H1 (cell line): Measurements from ENCODE around the gene DHRS2.

Experiments
- BACH1 ChIP-seq: IDR thresholded peaks from 2 replicates; pipeline ENCODE4 v1.6.1; 2012; ENCODE audit warnings: low read length, improper control_type of control experiment
- CEBPB ChIP-seq: IDR thresholded peaks from 2 replicates; pipeline ENCODE4 v1.6.1; 2012; ENCODE audit warnings: low read depth, low read length
- CREB1 ChIP-seq: IDR thresholded peaks from 2 replicates; pipeline ENCODE4 v1.6.1; 2012; ENCODE audit warnings: inconsistent platforms
- EZH2 ChIP-seq: fragments of 200-600 bp; sonication (generic); IDR thresholded peaks from 2 replicates; pipeline ENCODE4 v1.7.1; 2012; ENCODE audit warnings: low read depth, mild to moderate bottlenecking, moderate library complexity, low read length, inconsistent platforms; ENCODE audit not compliant: severe bottlenecking
- FOSL1 ChIP-seq: IDR thresholded peaks from 2 replicates; pipeline ENCODE4 v1.6.1; 2011; ENCODE audit warnings: mild to moderate bottlenecking, low read depth, low read length, moderate library complexity; ENCODE audit not compliant: insufficient read depth
- GABPA ChIP-seq: IDR thresholded peaks from 2 replicates; pipeline ENCODE4 v1.6.1; 2011; ENCODE audit warnings: mild to moderate bottlenecking, low read length, moderate library complexity, borderline replicate concordance; ENCODE audit not compliant: insufficient read depth
- JUND ChIP-seq: IDR thresholded peaks from 2 replicates; pipeline ENCODE4 v1.6.1; 2011; ENCODE audit warnings: mild to moderate bottlenecking, improper control_type of control experiment, low read length
- RAD21 ChIP-seq, 2 experiments: IDR thresholded peaks in 1 of 2; conservative IDR thresholded peaks in 1 of 2; 2 replicates each; pipeline ENCODE4 v1.6.1; 2011; ENCODE audit warnings: low read depth in 2 of 2, low read length in 2 of 2, improper control_type of control experiment in 1 of 2, inconsistent platforms in 1 of 2, mild to moderate bottlenecking in 1 of 2, moderate library complexity in 1 of 2
- RNF2 ChIP-seq: fragments of 200-900, 300-1000 bp; sonication (generic); IDR thresholded peaks from 2 replicates; pipeline ENCODE4 v1.7.1; 2016; ENCODE audit warnings: borderline replicate concordance, low read depth, mild to moderate bottlenecking, antibody characterized with exemption, low read length; ENCODE audit not compliant: poor library complexity, severe bottlenecking; ENCODE audit errors: missing control alignments
- TAF1 ChIP-seq: IDR thresholded peaks from 2 replicates; pipeline ENCODE4 v1.6.1; 2011; ENCODE audit warnings: mild to moderate bottlenecking, low read depth, low read length
- ZNF274 ChIP-seq: IDR thresholded peaks from 2 replicates; pipeline ENCODE4 v1.7.0; 2012; ENCODE audit warnings: low read length, borderline replicate concordance; ENCODE audit errors: extremely low read depth
- TF ChIP-seq, protein P1 (sequence below), 3 experiments: IDR thresholded peaks; 1 replicate in 2 of 3; 2 replicates in 1 of 3; pipeline versions ENCODE4 v1.5.1 to v1.6.1; 2011; ENCODE audit warnings: low read length in 3 of 3, mild to moderate bottlenecking in 3 of 3, inconsistent platforms in 2 of 3, low read depth in 1 of 3, moderate library complexity in 1 of 3; ENCODE audit not compliant: insufficient read depth in 1 of 3; ENCODE audit errors: control extremely low read depth in 1 of 3

DNA sequence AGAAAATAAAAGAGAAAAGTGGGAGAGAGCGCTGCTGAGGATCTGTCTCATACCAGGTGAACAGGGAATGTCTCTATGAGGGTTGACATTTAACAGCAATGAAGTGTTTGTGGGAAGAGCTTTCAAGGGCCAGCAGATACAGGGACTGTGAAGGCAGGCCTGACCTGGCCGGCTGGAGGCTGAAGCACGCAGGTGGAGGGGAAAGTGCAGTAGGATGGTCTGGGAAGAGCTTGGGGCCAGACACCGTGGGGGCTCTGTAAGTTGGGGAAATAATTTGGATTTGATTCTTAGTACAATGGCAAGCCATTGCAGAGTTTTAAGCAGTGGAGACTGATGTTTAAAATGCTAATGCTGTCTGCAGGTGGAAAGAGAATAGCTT is 23.8 kb upstream of the DHRS2 start:
- TF ChIP-seq, protein P1, sequence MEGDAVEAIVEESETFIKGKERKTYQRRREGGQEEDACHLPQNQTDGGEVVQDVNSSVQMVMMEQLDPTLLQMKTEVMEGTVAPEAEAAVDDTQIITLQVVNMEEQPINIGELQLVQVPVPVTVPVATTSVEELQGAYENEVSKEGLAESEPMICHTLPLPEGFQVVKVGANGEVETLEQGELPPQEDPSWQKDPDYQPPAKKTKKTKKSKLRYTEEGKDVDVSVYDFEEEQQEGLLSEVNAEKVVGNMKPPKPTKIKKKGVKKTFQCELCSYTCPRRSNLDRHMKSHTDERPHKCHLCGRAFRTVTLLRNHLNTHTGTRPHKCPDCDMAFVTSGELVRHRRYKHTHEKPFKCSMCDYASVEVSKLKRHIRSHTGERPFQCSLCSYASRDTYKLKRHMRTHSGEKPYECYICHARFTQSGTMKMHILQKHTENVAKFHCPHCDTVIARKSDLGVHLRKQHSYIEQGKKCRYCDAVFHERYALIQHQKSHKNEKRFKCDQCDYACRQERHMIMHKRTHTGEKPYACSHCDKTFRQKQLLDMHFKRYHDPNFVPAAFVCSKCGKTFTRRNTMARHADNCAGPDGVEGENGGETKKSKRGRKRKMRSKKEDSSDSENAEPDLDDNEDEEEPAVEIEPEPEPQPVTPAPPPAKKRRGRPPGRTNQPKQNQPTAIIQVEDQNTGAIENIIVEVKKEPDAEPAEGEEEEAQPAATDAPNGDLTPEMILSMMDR (IDR thresholded peaks at IDR 0.05; ENCODE audit: control extremely low read depth in 1 of 3, insufficient read depth in 1 of 3, low read depth in 1 of 3, low read length in 3 of 3) = no peak
- TF ChIP-seq BACH1 = no peak
- no peak for TF ChIP-seq RNF2
- no peak for TF ChIP-seq ZNF274
- no peak for TF ChIP-seq GABPA
- no peak for TF ChIP-seq RAD21 (IDR thresholded peaks at IDR 0.05 in 1 of 2, conservative IDR thresholded peaks at IDR 0.05 in 1 of 2; ENCODE audit: low read depth in 2 of 2, low read length in 2 of 2)
- TF ChIP-seq TAF1 = no peak
- TF ChIP-seq CEBPB = no peak
- no peak for TF ChIP-seq JUND
- no peak for TF ChIP-seq FOSL1
- no peak for TF ChIP-seq CREB1
- TF ChIP-seq EZH2 = no peak
